GM23338 (cell line): ENCODE data around the gene ABL2.

ENCODE experiments used
- CREB1 ChIP-seq: fragments of 250-450 bp; sonication (Bioruptor Pico); IDR thresholded peaks from 2 replicates; pipeline ENCODE4 v1.5.0; 2020; ENCODE audit warnings: low read depth, mild to moderate bottlenecking, moderate library complexity
- EZH2 ChIP-seq: fragments of 200-600 bp; sonication (generic); IDR thresholded peaks from one replicate; pipeline ENCODE4 v1.8.0; 2017; ENCODE audit warnings: antibody characterized with exemption, mild to moderate bottlenecking, low read depth; ENCODE audit not compliant: unreplicated experiment
- EZH2phosphoT487 ChIP-seq: fragments of 200-600 bp; sonication (generic); IDR thresholded peaks from one replicate; pipeline ENCODE4 v1.8.1; 2018; ENCODE audit warnings: antibody characterized with exemption; ENCODE audit not compliant: unreplicated experiment
- JUNB ChIP-seq: IDR thresholded peaks from one replicate; pipeline ENCODE4 v1.6.1; 2016; ENCODE audit warnings: antibody characterized with exemption; ENCODE audit not compliant: unreplicated experiment
- NANOG ChIP-seq: IDR thresholded peaks from 2 replicates; pipeline ENCODE4 v1.6.1; 2016; ENCODE audit warnings: antibody characterized with exemption, borderline replicate concordance
- POLR2AphosphoS5 ChIP-seq: IDR thresholded peaks from 2 replicates; pipeline ENCODE4 v1.6.1; 2016; ENCODE audit warnings: antibody characterized with exemption, low read depth
- STAT1 ChIP-seq: IDR thresholded peaks from one replicate; pipeline ENCODE4 v1.6.1; 2016; ENCODE audit warnings: antibody characterized with exemption; ENCODE audit not compliant: unreplicated experiment
- ZNF114 ChIP-seq: fragments of 250-450 bp; sonication (Bioruptor Pico); IDR thresholded peaks from 2 replicates; pipeline ENCODE4 v1.5.0; 2020; ENCODE audit warnings: mild to moderate bottlenecking, moderate library complexity
- ZNF331 ChIP-seq: fragments of 250-450 bp; sonication (Bioruptor Pico); IDR thresholded peaks from 2 replicates; pipeline ENCODE4 v1.5.0; 2020; ENCODE audit warnings: low read depth, mild to moderate bottlenecking, moderate library complexity
- TF ChIP-seq, protein P1 (sequence below), 2 experiments: fragments of 200-600 bp in 1 of 2; sonication (generic) in 1 of 2; conservative IDR thresholded peaks; 2 replicates each; pipeline versions ENCODE4 v1.5.1 to v1.6.1; 2016 to 2017; ENCODE audit warnings: antibody characterized with exemption in 2 of 2, low read depth in 2 of 2, mild to moderate bottlenecking in 2 of 2, moderate library complexity in 1 of 2
- TF ChIP-seq, protein P2 (sequence below): IDR thresholded peaks from one replicate; pipeline ENCODE4 v1.6.1; 2018; ENCODE audit warnings: antibody characterized with exemption; ENCODE audit not compliant: unreplicated experiment
- TF ChIP-seq, protein P3 (sequence below): IDR thresholded peaks from 2 replicates; pipeline ENCODE4 v1.6.1; 2016; ENCODE audit warnings: antibody characterized with exemption

DNA sequence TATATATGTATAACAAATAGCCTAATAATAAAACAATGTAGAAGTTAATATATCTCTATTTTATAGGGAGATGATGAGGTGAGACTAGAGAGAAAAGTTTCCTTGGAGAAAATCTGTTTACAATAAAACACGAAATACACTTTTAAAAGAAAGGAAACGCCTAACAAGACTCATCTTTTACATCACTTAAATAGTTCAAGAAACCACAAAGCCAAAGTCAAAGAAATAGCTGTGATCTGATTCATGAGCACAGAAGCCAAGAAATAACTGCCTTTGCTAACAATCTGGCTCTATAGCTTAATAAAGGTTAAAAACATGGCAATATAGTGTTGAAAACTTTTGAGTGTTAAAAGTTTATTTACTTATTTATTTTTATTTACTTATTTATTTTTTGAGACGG, 86.2 kb downstream of the ABL2 start:
- TF ChIP-seq, protein P1, sequence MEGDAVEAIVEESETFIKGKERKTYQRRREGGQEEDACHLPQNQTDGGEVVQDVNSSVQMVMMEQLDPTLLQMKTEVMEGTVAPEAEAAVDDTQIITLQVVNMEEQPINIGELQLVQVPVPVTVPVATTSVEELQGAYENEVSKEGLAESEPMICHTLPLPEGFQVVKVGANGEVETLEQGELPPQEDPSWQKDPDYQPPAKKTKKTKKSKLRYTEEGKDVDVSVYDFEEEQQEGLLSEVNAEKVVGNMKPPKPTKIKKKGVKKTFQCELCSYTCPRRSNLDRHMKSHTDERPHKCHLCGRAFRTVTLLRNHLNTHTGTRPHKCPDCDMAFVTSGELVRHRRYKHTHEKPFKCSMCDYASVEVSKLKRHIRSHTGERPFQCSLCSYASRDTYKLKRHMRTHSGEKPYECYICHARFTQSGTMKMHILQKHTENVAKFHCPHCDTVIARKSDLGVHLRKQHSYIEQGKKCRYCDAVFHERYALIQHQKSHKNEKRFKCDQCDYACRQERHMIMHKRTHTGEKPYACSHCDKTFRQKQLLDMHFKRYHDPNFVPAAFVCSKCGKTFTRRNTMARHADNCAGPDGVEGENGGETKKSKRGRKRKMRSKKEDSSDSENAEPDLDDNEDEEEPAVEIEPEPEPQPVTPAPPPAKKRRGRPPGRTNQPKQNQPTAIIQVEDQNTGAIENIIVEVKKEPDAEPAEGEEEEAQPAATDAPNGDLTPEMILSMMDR (conservative IDR thresholded peaks at IDR 0.05; ENCODE audit: low read depth in 2 of 2), result no peak
- no peak for TF ChIP-seq ZNF114 (CRISPR knock-in tag)
- TF ChIP-seq, protein P2, sequence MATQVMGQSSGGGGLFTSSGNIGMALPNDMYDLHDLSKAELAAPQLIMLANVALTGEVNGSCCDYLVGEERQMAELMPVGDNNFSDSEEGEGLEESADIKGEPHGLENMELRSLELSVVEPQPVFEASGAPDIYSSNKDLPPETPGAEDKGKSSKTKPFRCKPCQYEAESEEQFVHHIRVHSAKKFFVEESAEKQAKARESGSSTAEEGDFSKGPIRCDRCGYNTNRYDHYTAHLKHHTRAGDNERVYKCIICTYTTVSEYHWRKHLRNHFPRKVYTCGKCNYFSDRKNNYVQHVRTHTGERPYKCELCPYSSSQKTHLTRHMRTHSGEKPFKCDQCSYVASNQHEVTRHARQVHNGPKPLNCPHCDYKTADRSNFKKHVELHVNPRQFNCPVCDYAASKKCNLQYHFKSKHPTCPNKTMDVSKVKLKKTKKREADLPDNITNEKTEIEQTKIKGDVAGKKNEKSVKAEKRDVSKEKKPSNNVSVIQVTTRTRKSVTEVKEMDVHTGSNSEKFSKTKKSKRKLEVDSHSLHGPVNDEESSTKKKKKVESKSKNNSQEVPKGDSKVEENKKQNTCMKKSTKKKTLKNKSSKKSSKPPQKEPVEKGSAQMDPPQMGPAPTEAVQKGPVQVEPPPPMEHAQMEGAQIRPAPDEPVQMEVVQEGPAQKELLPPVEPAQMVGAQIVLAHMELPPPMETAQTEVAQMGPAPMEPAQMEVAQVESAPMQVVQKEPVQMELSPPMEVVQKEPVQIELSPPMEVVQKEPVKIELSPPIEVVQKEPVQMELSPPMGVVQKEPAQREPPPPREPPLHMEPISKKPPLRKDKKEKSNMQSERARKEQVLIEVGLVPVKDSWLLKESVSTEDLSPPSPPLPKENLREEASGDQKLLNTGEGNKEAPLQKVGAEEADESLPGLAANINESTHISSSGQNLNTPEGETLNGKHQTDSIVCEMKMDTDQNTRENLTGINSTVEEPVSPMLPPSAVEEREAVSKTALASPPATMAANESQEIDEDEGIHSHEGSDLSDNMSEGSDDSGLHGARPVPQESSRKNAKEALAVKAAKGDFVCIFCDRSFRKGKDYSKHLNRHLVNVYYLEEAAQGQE, result no peak
- no peak for TF ChIP-seq NANOG
- TF ChIP-seq POLR2AphosphoS5, result no peak
- TF ChIP-seq EZH2, result no peak
- TF ChIP-seq EZH2phosphoT487, result no peak
- no peak for TF ChIP-seq JUNB
- no peak for TF ChIP-seq CREB1 (CRISPR knock-in tag)
- TF ChIP-seq STAT1, result no peak
- TF ChIP-seq, protein P3, sequence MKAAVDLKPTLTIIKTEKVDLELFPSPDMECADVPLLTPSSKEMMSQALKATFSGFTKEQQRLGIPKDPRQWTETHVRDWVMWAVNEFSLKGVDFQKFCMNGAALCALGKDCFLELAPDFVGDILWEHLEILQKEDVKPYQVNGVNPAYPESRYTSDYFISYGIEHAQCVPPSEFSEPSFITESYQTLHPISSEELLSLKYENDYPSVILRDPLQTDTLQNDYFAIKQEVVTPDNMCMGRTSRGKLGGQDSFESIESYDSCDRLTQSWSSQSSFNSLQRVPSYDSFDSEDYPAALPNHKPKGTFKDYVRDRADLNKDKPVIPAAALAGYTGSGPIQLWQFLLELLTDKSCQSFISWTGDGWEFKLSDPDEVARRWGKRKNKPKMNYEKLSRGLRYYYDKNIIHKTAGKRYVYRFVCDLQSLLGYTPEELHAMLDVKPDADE, result no peak
- no peak for TF ChIP-seq ZNF331 (CRISPR knock-in tag)
